Ovary (tissue), 9 donors: ENCODE measurements around the gene UCHL1. TPM values are rescaled to one million over a fixed set of nuclear protein-coding genes. Genes with fewer than 3 reads are reported as not detected.
A peak's percentile ranks its signal among the peaks of the same experiment; 100 is the strongest.

ENCODE experiments used
- DNase-seq, 5 donors: peaks; one replicate each; pipeline ENCODE4 v3.0.0-alpha.2; 2019 to 2020
- H3K27ac ChIP-seq, 2 donors: fragments of 200-600 bp; one replicate each; pipeline versions ENCODE4 v1.5.1 to v1.8.0; 2019 to 2022
- H3K27me3 ChIP-seq: fragments of 200-600 bp; one replicate; pipeline ENCODE4 v1.8.0; 2022
- H3K36me3 ChIP-seq: fragments of 200-600 bp; sonication (generic); one replicate; pipeline ENCODE4 v1.5.1; 2019
- H3K4me1 ChIP-seq: one replicate; pipeline ENCODE4 v1.8.1; 2013; ENCODE audit warnings: mild to moderate bottlenecking, moderate library complexity; ENCODE audit not compliant: insufficient read depth
- H3K4me3 ChIP-seq: fragments of 200-600 bp; sonication (generic); one replicate; pipeline ENCODE4 v1.5.1; 2017
- H3K9me3 ChIP-seq, 2 donors: fragments of 200-600 bp in 1 of 2; sonication (generic) in 1 of 2; one replicate each; pipeline versions ENCODE4 v1.5.1 to v1.8.1; 2013 to 2019; ENCODE audit warnings: mild to moderate bottlenecking in 1 of 2, moderate library complexity in 1 of 2
- CTCF ChIP-seq, 3 donors: fragments of 450-650 bp in 2 of 3; fragments of 200-600 bp in 1 of 3; IDR thresholded peaks; one replicate each; pipeline versions ENCODE4 v1.5.1 to v1.8.0; 2016 to 2022; ENCODE audit warnings: antibody characterized with exemption in 3 of 3, mild to moderate bottlenecking in 1 of 3
- EP300 ChIP-seq: sonication (generic); formaldehyde crosslinking; IDR thresholded peaks from one replicate; pipeline ENCODE4 v1.6.1; 2017; ENCODE audit warnings: antibody characterized with exemption
- POLR2A ChIP-seq: fragments of 450-650 bp; IDR thresholded peaks from one replicate; pipeline ENCODE4 v1.6.1; 2017; ENCODE audit warnings: antibody characterized with exemption, mild to moderate bottlenecking, moderate library complexity
- WGBS, 3 donors: extraction: QIAGEN DNeasy Blood & Tissue Kit in 1 of 3; methylation state at CpG; one replicate each; pipeline versions ENCODE4 v1.1.5 to v1.1.7; 2013 to 2017; 5-methylcytosine and 5-hydroxymethylcytosine counted together
- intact Hi-C, 4 donors: fragments of 100-400 bp; cut with DNase I; formaldehyde crosslinking; loops; one replicate each; pipeline versions ENCODE4 v1.11.0 to v1.15.1; 2022 to 2023
- polyA plus RNA-seq, 2 donors: library from polyadenylated mRNA; stranded (reverse); fragments of 200-250 nt in 1 of 2; fragments of 350-450 nt in 1 of 2; fragmentation: Illumina TruSeq in 1 of 2; extraction: RNeasy Lipid Tissue Mini Kit (QIAGEN cat#74804) in 1 of 2; gene quantifications; one replicate each; pipeline ENCODE4 v1.2.3, GENCODE V29; 2013 to 2014
- total RNA-seq, 7 donors: library from RNA; depleted of rRNA in 2 of 7; stranded (reverse); fragments of >200 nt in 2 of 7; fragmentation: NEBNext Ultra II Directional in 3 of 7; extraction: Animal tissue kit (Norgen Biotek cat#: 25700) in 3 of 7; gene quantifications; one replicate each; pipeline versions ENCODE4 v1.1.0 to v1.2.4, GENCODE V29; 2016 to 2023
- donor health status: DM: no; HTN: no; CAD: no; lungs with moderate emphysema.
- donor health status: DM: no; HTN: no; CAD: no.
- donor health status: Bipolar disorder and iron deficiency.
- donor health status: DM: yes; HTN: yes; CAD: no.
- donor health status: DM: no; HTN: no; CAD: no.
- donor health status: DM: yes; HTN: yes; CAD: no.

Gene UCHL1
- total and polyA plus RNA-seq, 9 donors = 35.3 to 172 (median 74.2) TPM

GRCh38 chr4:41211951-41212615 is 44.6 kb upstream of the UCHL1 start:
- peaks cover 4% of the 10 kb centered on the region for H3K4me1 ChIP-seq
- no peak for TF ChIP-seq EP300
- TF ChIP-seq CTCF (IDR thresholded peaks at IDR 0.05) = no peak
- TF ChIP-seq POLR2A = no peak
- H3K9me3 ChIP-seq = no peaks in the 10 kb centered on the region
- intact Hi-C loops = loop anchor here (2.0 to 10.0 kb wide), 4 partner anchors 87 to 237 kb away; no protein-coding TSS in a partner anchor
- H3K4me3 ChIP-seq = peak overlapping the region; percentile 82
- WGBS, 3 donors = 71 to 94% (median 78%) methylated on average over 1 of the region's 1 CpG
- H3K36me3 ChIP-seq = no peaks in the 10 kb centered on the region
- no peak overlapping the region for H3K27ac ChIP-seq
- H3K27me3 ChIP-seq = no peaks in the 10 kb centered on the region
- DNase-seq = no peak

DNA sequence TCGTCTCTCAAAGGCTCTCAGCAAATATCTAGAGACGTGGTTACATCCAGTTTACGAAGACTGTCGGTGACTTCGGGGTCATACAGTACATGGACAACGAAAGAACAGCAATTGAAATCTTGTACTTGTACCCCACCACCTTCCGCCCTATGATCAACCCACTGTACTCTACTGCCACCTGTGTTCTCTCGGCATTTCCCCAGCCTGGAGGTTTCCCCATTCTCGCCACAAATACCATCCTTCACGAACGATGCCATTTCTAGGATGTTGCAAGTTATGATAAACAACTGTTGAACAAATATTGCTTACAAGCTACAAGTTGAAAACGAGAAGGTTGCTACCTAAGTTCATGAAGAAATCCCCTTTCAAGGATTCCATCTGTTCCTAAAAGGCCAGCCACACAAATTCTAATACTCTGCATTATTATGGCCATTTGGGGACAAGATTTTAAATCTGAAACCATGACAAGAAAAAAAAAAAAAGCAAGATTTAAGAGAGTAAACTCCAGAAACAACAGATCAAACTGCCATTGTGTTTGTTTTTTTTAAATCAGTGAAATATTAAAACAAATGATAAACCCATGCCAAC is 44.0 kb upstream of the UCHL1 start:
- peak in 2 of 5 donors; percentile 37 to 55 for DNase-seq
- Histone ChIP-seq H3K27ac (no peak overlapping the region), H3K27me3 (no peaks in the 10 kb centered on the region), H3K4me3 (peak overlapping the region; percentile 82), H3K36me3 (no peaks in the 10 kb centered on the region), H3K9me3 (no peaks in the 10 kb centered on the region), H3K4me1 (peaks cover 4% of the 10 kb centered on the region)
- intact Hi-C loops = loop anchor here (2.0 to 10.0 kb wide), 4 partner anchors 88 to 238 kb away; no protein-coding TSS in a partner anchor
- TF ChIP-seq EP300 (no peak), POLR2A (no peak), CTCF (IDR thresholded peaks at IDR 0.05) (peak in 2 of 3 donors; percentile 52 to 60)
- WGBS, 3 donors = 6 to 8% (median 7%) methylated on average over 12 of the region's 12 CpGs

- peak overlapping the region; percentile 53 to 66 for H3K27ac ChIP-seq
- no peaks in the 10 kb centered on the region for H3K27me3 ChIP-seq
- peak overlapping the region; percentile 82 for H3K4me3 ChIP-seq
- TF ChIP-seq EP300 = no peak
- no peak for TF ChIP-seq CTCF (IDR thresholded peaks at IDR 0.05)
- TF ChIP-seq POLR2A = no peak
- WGBS, 3 donors = 0 to 1% (median 1%) methylated on average over 33 to 35 of the region's 35 CpGs
- no peaks in the 10 kb centered on the region for H3K4me1 ChIP-seq
- no peaks in the 10 kb centered on the region for H3K36me3 ChIP-seq
- H3K9me3 ChIP-seq = no peaks in the 10 kb centered on the region
- peak; percentile 37 to 66 (median 60) for DNase-seq
- intact Hi-C loops = loop anchor here (2.0 to 10.0 kb wide), 6 partner anchors 89 to 287 kb away; no protein-coding TSS in a partner anchor
Measured at GRCh38 chr4:41213625-41214135, 43.0 kb upstream of the UCHL1 start.

- WGBS, 3 donors = 0 to 1% (median 1%) methylated on average over 61 to 71 of the region's 71 CpGs
- no peaks in the 10 kb centered on the region for H3K4me1 ChIP-seq
Measured at GRCh38 chr4:41214136-41214824, 42.4 kb upstream of the UCHL1 start, which contains the start of gene APBB2. APBB2 (minus strand) TSS chr4:41214542; CDS start chr4:41033254, 181,288 bp downstream.

More at GRCh38 chr4:41214136-41214824, 42.4 kb upstream of the UCHL1 start, which contains the start of gene APBB2:
- no peaks in the 10 kb centered on the region for H3K9me3 ChIP-seq
- peak within 1 kb of the TSS; percentile 82 for H3K4me3 ChIP-seq
- no peaks in the 10 kb centered on the region for H3K27me3 ChIP-seq
- intact Hi-C loops = loop anchor here in 3 of 4 donors (2.0 to 10.0 kb wide), 6 partner anchors 89 to 287 kb away; no protein-coding TSS in a partner anchor
- H3K27ac ChIP-seq = peak within 1 kb of the TSS; percentile 53 to 66
- peak; percentile 95 to 97 (median 96) for DNase-seq
- peak; percentile 68 for TF ChIP-seq POLR2A
- TF ChIP-seq CTCF (IDR thresholded peaks at IDR 0.05) = peak; percentile 58 to 95 (median 60)
- TF ChIP-seq EP300 = no peak
- H3K36me3 ChIP-seq = no peaks in the 10 kb centered on the region
